ENCODE measurements around the gene NUP210L. TPM values are rescaled to one million over a fixed set of nuclear protein-coding genes. Genes with fewer than 3 reads are reported as not detected.

NUP210L gene
- total and polyA plus RNA-seq, 2 of the 13 experiments (the other 11 are each of a cell fraction or from before 2014, with no cell fraction given): not detected

DNA sequence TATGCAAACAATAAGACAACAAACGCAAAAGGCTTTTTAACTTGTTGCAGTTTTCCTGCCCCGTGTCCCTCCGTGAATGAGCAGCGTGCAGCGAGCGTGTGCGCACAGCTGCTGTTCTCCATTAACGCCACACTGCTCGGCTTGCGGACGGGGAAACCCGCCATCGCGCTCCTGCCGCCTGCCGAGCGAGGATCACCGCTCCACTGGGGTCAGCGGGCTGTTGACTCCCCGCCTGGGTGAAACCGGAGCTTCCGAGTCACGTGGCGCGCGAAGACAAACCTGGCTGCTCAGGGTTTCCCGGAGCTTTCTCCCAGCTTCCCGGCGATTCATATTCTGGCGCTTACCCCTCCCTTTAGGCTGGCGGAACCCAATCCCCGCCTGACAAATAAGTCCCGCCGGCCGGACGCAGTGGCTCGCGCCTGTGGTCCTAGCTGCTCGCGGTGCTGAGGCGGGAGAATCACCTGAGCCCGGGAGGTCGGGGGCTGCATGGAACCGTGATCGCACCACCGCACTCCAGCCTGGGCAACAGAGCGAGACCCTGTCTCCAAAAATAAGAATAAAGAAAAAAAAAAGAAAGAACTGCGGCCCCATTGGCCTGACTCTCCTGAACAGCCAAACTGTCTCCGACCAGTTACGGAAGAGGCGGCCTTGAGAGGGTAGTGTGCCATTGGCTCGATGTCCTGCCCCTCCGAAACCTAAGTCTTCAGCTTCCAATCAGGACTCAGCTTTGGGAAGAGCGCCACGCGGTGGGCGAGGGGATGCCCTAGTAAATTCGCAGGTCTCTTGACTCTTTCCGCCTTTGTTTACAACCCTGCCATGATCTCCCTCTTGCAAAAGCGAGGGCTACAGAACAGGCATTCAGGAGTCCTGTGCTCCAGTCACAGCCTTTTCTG, 187.5 kb downstream of the NUP210L start, which contains the start of gene CREB3L4 (continued):
- no peak; the same call in 1 of the 2 replicates for TF ChIP-seq ZSCAN30 (CRISPR knock-in tag; IDR thresholded peaks at IDR 0.05)
- peak; percentile 51 for TF ChIP-seq ELF3 (CRISPR knock-in tag; IDR thresholded peaks at IDR 0.05)
- no peak for TF ChIP-seq ZNF780A (CRISPR knock-in tag; IDR thresholded peaks at IDR 0.05)
- no peak for TF ChIP-seq ZNF30 (CRISPR knock-in tag; IDR thresholded peaks at IDR 0.05)
- TF ChIP-seq FUBP1 (CRISPR knock-in tag; IDR thresholded peaks at IDR 0.05; ENCODE audit: borderline replicate concordance): no peak; the same call in 1 of the 2 replicates
- no peak for TF ChIP-seq MTA3 (CRISPR knock-in tag; IDR thresholded peaks at IDR 0.05)
- TF ChIP-seq ZNF138 (CRISPR knock-in tag; IDR thresholded peaks at IDR 0.05; ENCODE audit: low read depth): 0 out of 2 replicates have a peak, but pooled peaks have one; percentile 43
- TF ChIP-seq MTF1 (CRISPR knock-in tag; IDR thresholded peaks at IDR 0.05): no peak
- TF ChIP-seq NBN (conservative IDR thresholded peaks at IDR 0.05): no peak
- no peak; the same call in 1 of the 2 replicates for TF ChIP-seq ZSCAN5A (CRISPR knock-in tag; IDR thresholded peaks at IDR 0.05; ENCODE audit: borderline replicate concordance)
- TF ChIP-seq TOPORS (CRISPR knock-in tag; IDR thresholded peaks at IDR 0.05): peak; percentile 69
- TF ChIP-seq, protein P1, sequence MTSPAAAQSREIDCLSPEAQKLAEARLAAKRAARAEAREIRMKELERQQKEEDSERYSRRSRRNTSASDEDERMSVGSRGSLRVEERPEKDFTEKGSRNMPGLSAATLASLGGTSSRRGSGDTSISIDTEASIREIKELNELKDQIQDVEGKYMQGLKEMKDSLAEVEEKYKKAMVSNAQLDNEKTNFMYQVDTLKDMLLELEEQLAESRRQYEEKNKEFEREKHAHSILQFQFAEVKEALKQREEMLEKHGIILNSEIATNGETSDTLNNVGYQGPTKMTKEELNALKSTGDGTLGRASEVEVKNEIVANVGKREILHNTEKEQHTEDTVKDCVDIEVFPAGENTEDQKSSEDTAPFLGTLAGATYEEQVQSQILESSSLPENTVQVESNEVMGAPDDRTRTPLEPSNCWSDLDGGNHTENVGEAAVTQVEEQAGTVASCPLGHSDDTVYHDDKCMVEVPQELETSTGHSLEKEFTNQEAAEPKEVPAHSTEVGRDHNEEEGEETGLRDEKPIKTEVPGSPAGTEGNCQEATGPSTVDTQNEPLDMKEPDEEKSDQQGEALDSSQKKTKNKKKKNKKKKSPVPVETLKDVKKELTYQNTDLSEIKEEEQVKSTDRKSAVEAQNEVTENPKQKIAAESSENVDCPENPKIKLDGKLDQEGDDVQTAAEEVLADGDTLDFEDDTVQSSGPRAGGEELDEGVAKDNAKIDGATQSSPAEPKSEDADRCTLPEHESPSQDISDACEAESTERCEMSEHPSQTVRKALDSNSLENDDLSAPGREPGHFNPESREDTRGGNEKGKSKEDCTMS (CRISPR knock-in tag; conservative IDR thresholded peaks at IDR 0.05): no peak
- TF ChIP-seq, protein P2, sequence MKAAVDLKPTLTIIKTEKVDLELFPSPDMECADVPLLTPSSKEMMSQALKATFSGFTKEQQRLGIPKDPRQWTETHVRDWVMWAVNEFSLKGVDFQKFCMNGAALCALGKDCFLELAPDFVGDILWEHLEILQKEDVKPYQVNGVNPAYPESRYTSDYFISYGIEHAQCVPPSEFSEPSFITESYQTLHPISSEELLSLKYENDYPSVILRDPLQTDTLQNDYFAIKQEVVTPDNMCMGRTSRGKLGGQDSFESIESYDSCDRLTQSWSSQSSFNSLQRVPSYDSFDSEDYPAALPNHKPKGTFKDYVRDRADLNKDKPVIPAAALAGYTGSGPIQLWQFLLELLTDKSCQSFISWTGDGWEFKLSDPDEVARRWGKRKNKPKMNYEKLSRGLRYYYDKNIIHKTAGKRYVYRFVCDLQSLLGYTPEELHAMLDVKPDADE (CRISPR knock-in tag; IDR thresholded peaks at IDR 0.05): no peak

All from HepG2 (cell line).